Measurements from ENCODE around the gene SMIM1.

The SMIM1 gene

GRCh38 chr1:3743421-3743820 lies 29.1 kb upstream of the SMIM1 start:
- no peak for TF ChIP-seq CTCF (IDR thresholded peaks at IDR 0.05; ENCODE audit: low read depth, low read length, missing control alignments)
- no peak for DNase-seq (ENCODE audit: extremely low read depth, low read depth)
- no peak overlapping the region for H3K4me3 ChIP-seq (replicated peaks; ENCODE audit: low read depth, low read length)

GRCh38 chr1:3743826-3744225 lies 28.7 kb upstream of the SMIM1 start:
- no peak for TF ChIP-seq CTCF (IDR thresholded peaks at IDR 0.05; ENCODE audit: low read depth, low read length, missing control alignments)
- no peak for DNase-seq (ENCODE audit: extremely low read depth, low read depth)
- H3K4me3 ChIP-seq (replicated peaks; ENCODE audit: low read depth, low read length): no peak overlapping the region

- DNase-seq (ENCODE audit: extremely low read depth, low read depth): no peak
- no peak overlapping the region for H3K4me3 ChIP-seq (replicated peaks; ENCODE audit: low read depth, low read length)
- no peak for TF ChIP-seq CTCF (IDR thresholded peaks at IDR 0.05; ENCODE audit: low read depth, low read length, missing control alignments)
Measured at GRCh38 chr1:3744646-3745045, 27.9 kb upstream of the SMIM1 start.

GRCh38 chr1:3745071-3745470 lies 27.5 kb upstream of the SMIM1 start:
- no peak overlapping the region for H3K4me3 ChIP-seq (replicated peaks; ENCODE audit: low read depth, low read length)
- no peak for TF ChIP-seq CTCF (IDR thresholded peaks at IDR 0.05; ENCODE audit: low read depth, low read length, missing control alignments)
- no peak for DNase-seq (ENCODE audit: extremely low read depth, low read depth)

GRCh38 chr1:3745590-3746381 lies 26.8 kb upstream of the SMIM1 start:
- peak overlapping the region; percentile 68 for H3K4me3 ChIP-seq (replicated peaks; ENCODE audit: low read depth, low read length)
- TF ChIP-seq CTCF (IDR thresholded peaks at IDR 0.05; ENCODE audit: low read depth, low read length, missing control alignments): no peak
- DNase-seq (ENCODE audit: extremely low read depth, low read depth): no peak

GRCh38 chr1:3746389-3746829 lies 26.1 kb upstream of the SMIM1 start:
- H3K4me3 ChIP-seq (replicated peaks; ENCODE audit: low read depth, low read length): peak overlapping the region; percentile 68
- no peak for TF ChIP-seq CTCF (IDR thresholded peaks at IDR 0.05; ENCODE audit: low read depth, low read length, missing control alignments)
- no peak for DNase-seq (ENCODE audit: extremely low read depth, low read depth)

All from HFF-Myc (cell line).